ENCODE data around the gene DHX58.
A peak's percentile ranks its signal among the peaks of the same experiment; 100 is the strongest.
"Not testable (repeated sequence)": the region's sequence is repeated elsewhere in the genome, so short reads cannot be mapped to it uniquely, and the experiment has no call there.

DHX58 gene

DNA sequence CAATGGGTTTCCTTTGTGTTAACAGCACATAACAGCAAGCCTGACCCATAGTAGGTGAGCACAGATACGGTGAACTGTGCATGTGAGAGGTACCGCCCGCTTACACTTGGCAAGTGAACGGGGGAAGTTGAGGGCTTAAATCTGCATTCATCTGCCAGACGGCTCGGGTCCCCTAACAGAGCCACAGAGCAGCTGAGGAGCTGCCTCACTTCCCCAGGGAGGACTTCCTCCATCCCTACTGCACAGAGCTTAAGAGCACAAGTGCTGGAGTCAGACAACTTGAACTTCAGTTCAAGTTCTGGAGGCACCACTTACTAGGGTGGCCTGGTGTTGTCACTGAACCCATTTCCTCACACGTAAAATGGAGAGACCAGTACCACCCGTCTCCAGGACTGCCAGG lies 28.9 kb upstream of the DHX58 start:
- H3K27me3 ChIP-seq (ENCODE audit: insufficient read depth, low read length) = no peaks in the 10 kb centered on the region
- no peak overlapping the region for H3K18ac ChIP-seq (ENCODE audit: low read length)
- H3K79me1 ChIP-seq (ENCODE audit: low read length) = no peaks in the 10 kb centered on the region
- peaks cover 9% of the 10 kb centered on the region in 2 experiments for H3K4me1 ChIP-seq (ENCODE audit: control insufficient read depth in 1 of 2, insufficient read depth in 2 of 2, low read length in 2 of 2)
- no peak overlapping the region for H3K14ac ChIP-seq (ENCODE audit: low read length)
- H2AFZ ChIP-seq (ENCODE audit: insufficient read depth, low read length, poor library complexity) = no peak overlapping the region
- peaks cover 16 to 19% of the 10 kb centered on the region in 2 experiments for H3K36me3 ChIP-seq (ENCODE audit: control insufficient read depth in 1 of 2, insufficient read depth in 2 of 2, low read length in 2 of 2)
- no peak overlapping the region for H3K27ac ChIP-seq (ENCODE audit: low read depth, low read length)
- H4K91ac ChIP-seq (ENCODE audit: low read depth, low read length) = no peak overlapping the region
- H2BK12ac ChIP-seq (ENCODE audit: low read length) = no peak overlapping the region
- no peak overlapping the region for H3K4me2 ChIP-seq (ENCODE audit: low read length)
- no peak overlapping the region for H3K9ac ChIP-seq (ENCODE audit: low read length)
- H3K23ac ChIP-seq (ENCODE audit: low read length) = peak overlapping the region; percentile 68
- H2BK120ac ChIP-seq (ENCODE audit: insufficient read depth, low read length, poor library complexity) = no peak overlapping the region
- no peak overlapping the region for H3K4me3 ChIP-seq (ENCODE audit: low read depth, low read length)
- no peak overlapping the region for H2BK5ac ChIP-seq (ENCODE audit: low read depth, low read length, poor library complexity)
- no peaks in the 10 kb centered on the region for H3K9me3 ChIP-seq (ENCODE audit: insufficient read depth, low read depth, low read length)
- peak overlapping the region; percentile 11 for H3K4ac ChIP-seq (ENCODE audit: low read depth, low read length)
- H3K79me2 ChIP-seq (ENCODE audit: control insufficient read depth, insufficient read depth, low read length, poor library complexity) = peaks cover 2% of the 10 kb centered on the region
- H4K12ac ChIP-seq (ENCODE audit: low read depth, low read length) = no peak overlapping the region
- H2AK5ac ChIP-seq (ENCODE audit: low read length) = no peak overlapping the region
- DNase-seq = no peak
- H4K8ac ChIP-seq (ENCODE audit: low read depth, low read length) = no peak overlapping the region
- no CpG with 5 or more reads among the region's 8 CpGs for WGBS (ENCODE audit: extremely low coverage, insufficient coverage, insufficient read length)

DNA sequence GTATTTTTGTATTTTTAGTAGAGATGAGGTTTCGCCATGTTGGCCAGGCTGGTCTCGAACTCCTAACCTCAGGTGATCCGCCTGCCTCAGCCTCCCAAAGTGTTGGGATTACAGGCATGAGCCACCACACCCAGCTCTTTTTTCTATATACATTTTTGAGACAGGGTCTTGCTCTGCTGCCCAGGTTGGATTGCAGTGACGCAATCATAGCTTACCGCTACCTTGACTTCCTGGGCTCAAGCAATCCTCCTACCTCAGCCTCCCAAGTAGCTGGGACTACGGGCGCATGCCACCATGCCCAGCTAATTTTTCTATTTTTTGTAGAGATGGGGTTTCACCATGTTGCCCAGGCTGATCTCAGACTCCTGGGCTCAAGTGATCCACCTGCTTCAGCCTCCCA lies 28.2 kb upstream of the DHX58 start:
- not testable (repeated sequence) for DNase-seq; H2AK5ac ChIP-seq (ENCODE audit: low read length); H3K27ac ChIP-seq (ENCODE audit: low read depth, low read length); H2AFZ ChIP-seq (ENCODE audit: insufficient read depth, low read length, poor library complexity); H4K8ac ChIP-seq (ENCODE audit: low read depth, low read length); H4K91ac ChIP-seq (ENCODE audit: low read depth, low read length); H2BK12ac ChIP-seq (ENCODE audit: low read length); H4K12ac ChIP-seq (ENCODE audit: low read depth, low read length); H3K14ac ChIP-seq (ENCODE audit: low read length); H3K4me3 ChIP-seq (ENCODE audit: low read depth, low read length); H3K23ac ChIP-seq (ENCODE audit: low read length); H3K27me3 ChIP-seq (ENCODE audit: insufficient read depth, low read length); H2BK5ac ChIP-seq (ENCODE audit: low read depth, low read length, poor library complexity); H3K79me1 ChIP-seq (ENCODE audit: low read length); H2BK120ac ChIP-seq (ENCODE audit: insufficient read depth, low read length, poor library complexity); H3K4ac ChIP-seq (ENCODE audit: low read depth, low read length); H3K79me2 ChIP-seq (ENCODE audit: control insufficient read depth, insufficient read depth, low read length, poor library complexity); H3K9ac ChIP-seq (ENCODE audit: low read length); H3K18ac ChIP-seq (ENCODE audit: low read length); H3K4me2 ChIP-seq (ENCODE audit: low read length); H3K9me3 ChIP-seq (ENCODE audit: insufficient read depth, low read depth, low read length)
- peaks cover 14 to 15% of the 10 kb centered on the region in 2 experiments for H3K4me1 ChIP-seq (ENCODE audit: control insufficient read depth in 1 of 2, insufficient read depth in 2 of 2, low read length in 2 of 2)
- H3K36me3 ChIP-seq (ENCODE audit: control insufficient read depth in 1 of 2, insufficient read depth in 2 of 2, low read length in 2 of 2) = peaks cover 16 to 19% of the 10 kb centered on the region in 2 experiments
- no CpG with 5 or more reads among the region's 7 CpGs for WGBS (ENCODE audit: extremely low coverage, insufficient coverage, insufficient read length)

DNA sequence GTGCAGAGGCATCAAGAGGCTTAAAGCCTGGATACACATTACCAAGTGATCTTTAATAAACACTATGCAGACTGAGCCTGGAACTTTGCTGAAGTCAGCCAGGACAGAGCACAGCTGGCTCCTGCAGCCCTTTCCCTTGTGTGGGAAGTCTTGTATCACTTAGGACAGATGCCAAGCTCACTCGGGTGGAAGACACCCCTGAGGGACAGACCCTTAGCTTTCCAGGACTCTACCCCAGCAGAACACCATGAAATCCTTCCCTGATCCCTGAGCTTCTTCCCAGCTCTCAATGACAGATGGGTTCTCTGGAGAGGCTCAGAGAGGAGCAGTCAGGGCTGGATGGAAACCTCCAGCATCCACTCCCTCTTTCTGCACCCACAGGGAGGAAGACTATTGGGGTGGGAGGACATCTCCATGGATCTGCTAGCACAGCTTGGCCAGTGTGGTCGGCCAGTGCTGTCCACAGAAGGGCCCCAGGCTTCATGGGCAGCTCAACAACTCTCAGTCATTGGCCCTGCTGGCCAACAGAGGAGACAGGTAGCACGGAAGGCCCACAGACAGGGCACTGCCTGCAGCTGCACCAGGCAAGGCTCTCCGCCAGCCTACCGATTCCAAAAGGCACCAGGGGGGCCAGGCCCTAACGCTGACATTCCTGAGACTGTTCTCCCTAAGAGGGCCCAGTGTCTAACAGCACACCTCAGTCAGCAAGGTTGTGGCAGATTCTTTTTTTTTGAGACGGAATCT lies 26.4 kb upstream of the DHX58 start:
- H3K27me3 ChIP-seq (ENCODE audit: insufficient read depth, low read length) = no peaks in the 10 kb centered on the region
- peaks cover 4% of the 10 kb centered on the region for H3K79me2 ChIP-seq (ENCODE audit: control insufficient read depth, insufficient read depth, low read length, poor library complexity)
- H3K79me1 ChIP-seq (ENCODE audit: low read length) = no peaks in the 10 kb centered on the region
- WGBS (ENCODE audit: extremely low coverage, insufficient coverage, insufficient read length) = no CpG with 5 or more reads among the region's 7 CpGs
- H4K12ac ChIP-seq (ENCODE audit: low read depth, low read length) = no peak overlapping the region
- H3K23ac ChIP-seq (ENCODE audit: low read length) = no peak overlapping the region
- H3K18ac ChIP-seq (ENCODE audit: low read length) = no peak overlapping the region
- H3K4me3 ChIP-seq (ENCODE audit: low read depth, low read length) = no peak overlapping the region
- peaks cover 16 to 17% of the 10 kb centered on the region in 2 experiments for H3K4me1 ChIP-seq (ENCODE audit: control insufficient read depth in 1 of 2, insufficient read depth in 2 of 2, low read length in 2 of 2)
- no peak overlapping the region for H2BK5ac ChIP-seq (ENCODE audit: low read depth, low read length, poor library complexity)
- no peak overlapping the region for H4K8ac ChIP-seq (ENCODE audit: low read depth, low read length)
- peak overlapping the region; percentile 1 for H3K4ac ChIP-seq (ENCODE audit: low read depth, low read length)
- no peak overlapping the region for H2BK120ac ChIP-seq (ENCODE audit: insufficient read depth, low read length, poor library complexity)
- no peak overlapping the region for H3K14ac ChIP-seq (ENCODE audit: low read length)
- no peak overlapping the region for H3K9ac ChIP-seq (ENCODE audit: low read length)
- H2AK5ac ChIP-seq (ENCODE audit: low read length) = no peak overlapping the region
- peaks cover 13 to 15% of the 10 kb centered on the region in 2 experiments for H3K36me3 ChIP-seq (ENCODE audit: control insufficient read depth in 1 of 2, insufficient read depth in 2 of 2, low read length in 2 of 2)
- no peak overlapping the region for H2AFZ ChIP-seq (ENCODE audit: insufficient read depth, low read length, poor library complexity)
- H2BK12ac ChIP-seq (ENCODE audit: low read length) = no peak overlapping the region
- DNase-seq = no peak
- no peak overlapping the region for H3K4me2 ChIP-seq (ENCODE audit: low read length)
- H3K27ac ChIP-seq (ENCODE audit: low read depth, low read length) = no peak overlapping the region
- no peaks in the 10 kb centered on the region for H3K9me3 ChIP-seq (ENCODE audit: insufficient read depth, low read depth, low read length)
- H4K91ac ChIP-seq (ENCODE audit: low read depth, low read length) = no peak overlapping the region

DNA sequence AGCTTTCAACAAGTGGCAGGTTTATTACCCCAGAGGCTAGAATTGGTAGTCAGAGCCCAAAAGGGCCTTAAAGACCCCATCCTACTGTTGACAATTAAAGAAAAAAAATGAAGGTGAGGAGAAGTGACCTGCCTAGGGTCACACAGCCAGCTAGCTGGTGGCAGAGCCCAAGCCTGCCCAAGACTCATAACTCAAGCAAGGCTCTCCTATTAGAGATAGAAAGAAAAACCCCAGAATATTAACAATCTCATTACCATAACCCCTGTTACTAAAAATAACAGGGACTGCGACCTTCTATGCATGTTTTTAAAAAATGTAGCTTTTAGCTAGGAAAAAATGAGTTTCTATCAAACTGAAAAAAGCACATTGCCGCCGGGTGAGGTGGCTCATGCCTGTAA lies 24.1 kb upstream of the DHX58 start:
- Histone ChIP-seq H2BK120ac (ENCODE audit: insufficient read depth, low read length, poor library complexity) (no peak overlapping the region), H4K8ac (ENCODE audit: low read depth, low read length) (no peak overlapping the region), H3K4me1 (ENCODE audit: control insufficient read depth in 1 of 2, insufficient read depth in 2 of 2, low read length in 2 of 2) (peaks cover 8 to 10% of the 10 kb centered on the region in 2 experiments)

More for the DNA sequence above, 24.1 kb upstream of the DHX58 start:
- Histone ChIP-seq H3K4me2 (ENCODE audit: low read length) (no peak overlapping the region), H3K9ac (ENCODE audit: low read length) (no peak overlapping the region), H2BK12ac (ENCODE audit: low read length) (no peak overlapping the region), H4K12ac (ENCODE audit: low read depth, low read length) (no peak overlapping the region), H3K27ac (ENCODE audit: low read depth, low read length) (no peak overlapping the region), H3K14ac (ENCODE audit: low read length) (no peak overlapping the region), H3K79me1 (ENCODE audit: low read length) (no peaks in the 10 kb centered on the region), H4K91ac (ENCODE audit: low read depth, low read length) (no peak overlapping the region), H2AFZ (ENCODE audit: insufficient read depth, low read length, poor library complexity) (no peak overlapping the region), H3K4ac (ENCODE audit: low read depth, low read length) (no peak overlapping the region), H3K79me2 (ENCODE audit: control insufficient read depth, insufficient read depth, low read length, poor library complexity) (peaks cover 5% of the 10 kb centered on the region), H3K23ac (ENCODE audit: low read length) (no peak overlapping the region), H2AK5ac (ENCODE audit: low read length) (no peak overlapping the region), H3K9me3 (ENCODE audit: insufficient read depth, low read depth, low read length) (no peaks in the 10 kb centered on the region), H3K4me3 (ENCODE audit: low read depth, low read length) (no peak overlapping the region), H3K18ac (ENCODE audit: low read length) (no peak overlapping the region), H3K27me3 (ENCODE audit: insufficient read depth, low read length) (no peaks in the 10 kb centered on the region), H2BK5ac (ENCODE audit: low read depth, low read length, poor library complexity) (no peak overlapping the region), H3K36me3 (ENCODE audit: control insufficient read depth in 1 of 2, insufficient read depth in 2 of 2, low read length in 2 of 2) (peaks cover 12 to 24% of the 10 kb centered on the region in 2 experiments)
- no peak for DNase-seq
- no CpG with 5 or more reads among the region's 3 CpGs for WGBS (ENCODE audit: extremely low coverage, insufficient coverage, insufficient read length)

Measured in trophoblast cell (in vitro differentiated cells and primary cell).